PC-9 (cell line): ENCODE results near the gene PLAC9. TPM values are rescaled to one million over a fixed set of nuclear protein-coding genes. Genes with fewer than 3 reads are reported as not detected.

Source experiments
- BruUV-seq: library from RNA; stranded (reverse); fragments of 400-500 nt; replicated peaks from 2 replicates; lab custom pipeline; 2021; lab: Mats Ljungman, UMichigan
- CTCF ChIA-PET: fragments of 300-600 bp; sonication (Branson Sonifier 250); formaldehyde crosslinking; loops from one replicate; lab custom pipeline; 2022; ENCODE audit warnings: antibody characterized with exemption; lab: Charles Lee
- POLR2A ChIA-PET: fragments of 300-600 bp; sonication (Branson Sonifier 250); formaldehyde crosslinking; loops from one replicate; lab custom pipeline; 2022; ENCODE audit warnings: antibody characterized with exemption; ENCODE audit not compliant: unreplicated experiment; lab: Charles Lee
- DNase-seq, 2 experiments: peaks; one replicate each; pipeline versions ENCODE4 v3.0.0 to v3.0.0-alpha.2; 2015 to 2022; ENCODE audit warnings: mixed read lengths in 1 of 2
- H2AFZ ChIP-seq: fragments of 200-600 bp; sonication (generic); 2 replicates; pipeline ENCODE4 v1.8.1; 2017; ENCODE audit warnings: antibody characterized with exemption
- H3F3A ChIP-seq: fragments of 200-600 bp; sonication (generic); 2 replicates; pipeline ENCODE4 v1.8.1; 2017; ENCODE audit warnings: antibody characterized with exemption, mild to moderate bottlenecking, low read depth; ENCODE audit not compliant: insufficient read depth
- H3K27ac ChIP-seq: fragments of 200-600 bp; sonication (generic); 2 replicates; pipeline ENCODE4 v1.6.1; 2016; ENCODE audit warnings: mixed run types
- H3K27me3 ChIP-seq: fragments of 200-600 bp; sonication (generic); 2 replicates; pipeline ENCODE4 v1.6.1; 2016; ENCODE audit warnings: low read depth, mixed run types; ENCODE audit not compliant: insufficient read depth
- H3K36me3 ChIP-seq: fragments of 200-600 bp; sonication (generic); 2 replicates; pipeline ENCODE4 v1.6.1; 2016; ENCODE audit warnings: low read depth, mixed run types
- H3K4me1 ChIP-seq: fragments of 200-600 bp; sonication (generic); replicated peaks from 2 replicates; pipeline ENCODE4 v1.6.1; 2016; ENCODE audit warnings: mixed run types; ENCODE audit not compliant: insufficient read depth
- H3K4me2 ChIP-seq: fragments of 200-600 bp; sonication (generic); 2 replicates; pipeline ENCODE4 v1.6.1; 2017; ENCODE audit warnings: mixed run types
- H3K4me3 ChIP-seq: fragments of 200-600 bp; sonication (generic); 2 replicates; pipeline ENCODE4 v1.6.1; 2016; ENCODE audit warnings: mixed run types
- H3K79me2 ChIP-seq: fragments of 200-600 bp; sonication (generic); 2 replicates; pipeline ENCODE4 v1.6.1; 2017; ENCODE audit warnings: low read depth, mixed run types
- H3K9me2 ChIP-seq: fragments of 200-600 bp; sonication (generic); 2 replicates; pipeline ENCODE4 v1.8.1; 2017; ENCODE audit warnings: mild to moderate bottlenecking; ENCODE audit not compliant: insufficient read depth
- H3K9me3 ChIP-seq: fragments of 200-600 bp; sonication (generic); 2 replicates; pipeline ENCODE4 v1.8.1; 2016; ENCODE audit warnings: low read depth; ENCODE audit not compliant: insufficient read depth
- H4K20me1 ChIP-seq: fragments of 200-600 bp; sonication (generic); 2 replicates; pipeline ENCODE4 v1.8.1; 2017; ENCODE audit not compliant: insufficient read depth
- EZH2 ChIP-seq: fragments of 200-600 bp; sonication (generic); IDR thresholded peaks from 2 replicates; pipeline ENCODE4 v1.8.0; 2017; ENCODE audit warnings: antibody characterized with exemption, low read depth
- intact Hi-C: fragments of 100-400 bp; cut with micrococcal nuclease; formaldehyde crosslinking; loops from one replicate; pipeline ENCODE4 v1.10.0; 2022; ENCODE audit not compliant: unreplicated experiment
- total RNA-seq: library from RNA; stranded (reverse); gene quantifications from 2 replicates; pipeline ENCODE4 v1.2.3, GENCODE V29; 2021
- TF ChIP-seq, protein P1 (sequence below): fragments of 200-600 bp; sonication (generic); conservative IDR thresholded peaks from 2 replicates; pipeline ENCODE4 v1.6.1; 2017; ENCODE audit warnings: mixed run types, antibody characterized with exemption, mild to moderate bottlenecking, moderate library complexity

Gene PLAC9
- total RNA-seq, 1 experiment from 2014 or later: not detected

DNA sequence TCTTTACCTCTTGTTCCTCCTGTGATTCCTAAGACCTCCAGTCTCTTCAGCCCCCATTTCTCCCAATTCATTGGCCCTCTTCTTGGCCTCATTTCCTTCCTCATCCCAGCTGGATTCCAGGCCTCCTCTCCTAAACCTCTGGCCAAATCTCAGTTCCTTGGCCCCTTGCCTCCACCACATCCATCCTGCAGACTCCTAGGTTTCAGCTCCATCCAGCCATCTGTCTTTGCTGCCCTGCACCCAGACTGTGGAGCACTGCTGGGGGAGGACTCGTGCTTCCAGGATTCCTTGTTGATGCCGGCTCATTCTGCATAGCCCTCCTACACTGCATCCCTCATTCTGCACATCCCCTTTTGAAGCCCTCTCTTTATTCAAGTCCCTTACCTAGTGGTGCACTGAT, 6.7 kb downstream of the PLAC9 start:
- Histone ChIP-seq H3F3A (peaks cover 4% of the 10 kb centered on the region; the same call in 1 of the 2 replicates), H4K20me1 (no peaks in the 10 kb centered on the region), H3K9me2 (no peaks in the 10 kb centered on the region), H3K79me2 (no peaks in the 10 kb centered on the region), H2AFZ (no peak overlapping the region), H3K4me2 (no peak overlapping the region), H3K4me1 (peaks cover 5% of the 10 kb centered on the region), H3K9me3 (no peaks in the 10 kb centered on the region), H3K36me3 (no peaks in the 10 kb centered on the region), H3K27me3 (no peaks in the 10 kb centered on the region), H3K4me3 (no peak overlapping the region), H3K27ac (no peak overlapping the region)
- TF ChIP-seq, protein P1, sequence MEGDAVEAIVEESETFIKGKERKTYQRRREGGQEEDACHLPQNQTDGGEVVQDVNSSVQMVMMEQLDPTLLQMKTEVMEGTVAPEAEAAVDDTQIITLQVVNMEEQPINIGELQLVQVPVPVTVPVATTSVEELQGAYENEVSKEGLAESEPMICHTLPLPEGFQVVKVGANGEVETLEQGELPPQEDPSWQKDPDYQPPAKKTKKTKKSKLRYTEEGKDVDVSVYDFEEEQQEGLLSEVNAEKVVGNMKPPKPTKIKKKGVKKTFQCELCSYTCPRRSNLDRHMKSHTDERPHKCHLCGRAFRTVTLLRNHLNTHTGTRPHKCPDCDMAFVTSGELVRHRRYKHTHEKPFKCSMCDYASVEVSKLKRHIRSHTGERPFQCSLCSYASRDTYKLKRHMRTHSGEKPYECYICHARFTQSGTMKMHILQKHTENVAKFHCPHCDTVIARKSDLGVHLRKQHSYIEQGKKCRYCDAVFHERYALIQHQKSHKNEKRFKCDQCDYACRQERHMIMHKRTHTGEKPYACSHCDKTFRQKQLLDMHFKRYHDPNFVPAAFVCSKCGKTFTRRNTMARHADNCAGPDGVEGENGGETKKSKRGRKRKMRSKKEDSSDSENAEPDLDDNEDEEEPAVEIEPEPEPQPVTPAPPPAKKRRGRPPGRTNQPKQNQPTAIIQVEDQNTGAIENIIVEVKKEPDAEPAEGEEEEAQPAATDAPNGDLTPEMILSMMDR: no peak
- TF ChIP-seq EZH2: no peak
- no peak for DNase-seq
- CTCF ChIA-PET: interaction anchor here (0.7 kb wide), 1 partner anchor 600 kb away, joined by 12 read pairs; no protein-coding TSS in a partner anchor
- no TSS peak for BruUV-seq
- intact Hi-C loops: no loop called here
- POLR2A ChIA-PET: no interaction called here

DNA sequence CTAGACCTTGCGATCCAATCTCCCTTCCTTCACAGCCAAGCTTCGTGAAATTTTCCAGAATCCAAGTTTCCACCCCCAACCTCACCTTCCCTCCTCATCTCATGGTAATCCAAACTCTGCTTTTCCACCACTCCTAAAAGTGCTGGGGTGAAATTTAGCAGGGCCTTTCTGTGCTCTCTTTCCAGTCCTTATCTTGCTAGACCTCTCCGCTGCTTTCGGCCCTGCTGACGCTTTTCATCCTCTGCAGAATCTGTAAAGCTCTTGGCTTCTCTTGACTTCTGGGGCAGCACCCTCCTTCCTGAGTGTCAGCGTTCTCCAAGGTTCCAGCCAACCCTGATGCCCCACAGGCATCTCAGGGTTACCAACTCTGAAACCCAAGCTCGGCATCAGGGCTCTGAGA, 7.7 kb downstream of the PLAC9 start:
- CTCF ChIA-PET: interaction anchor here (0.7 kb wide), 1 partner anchor 601 kb away, joined by 12 read pairs; no protein-coding TSS in a partner anchor

DNA sequence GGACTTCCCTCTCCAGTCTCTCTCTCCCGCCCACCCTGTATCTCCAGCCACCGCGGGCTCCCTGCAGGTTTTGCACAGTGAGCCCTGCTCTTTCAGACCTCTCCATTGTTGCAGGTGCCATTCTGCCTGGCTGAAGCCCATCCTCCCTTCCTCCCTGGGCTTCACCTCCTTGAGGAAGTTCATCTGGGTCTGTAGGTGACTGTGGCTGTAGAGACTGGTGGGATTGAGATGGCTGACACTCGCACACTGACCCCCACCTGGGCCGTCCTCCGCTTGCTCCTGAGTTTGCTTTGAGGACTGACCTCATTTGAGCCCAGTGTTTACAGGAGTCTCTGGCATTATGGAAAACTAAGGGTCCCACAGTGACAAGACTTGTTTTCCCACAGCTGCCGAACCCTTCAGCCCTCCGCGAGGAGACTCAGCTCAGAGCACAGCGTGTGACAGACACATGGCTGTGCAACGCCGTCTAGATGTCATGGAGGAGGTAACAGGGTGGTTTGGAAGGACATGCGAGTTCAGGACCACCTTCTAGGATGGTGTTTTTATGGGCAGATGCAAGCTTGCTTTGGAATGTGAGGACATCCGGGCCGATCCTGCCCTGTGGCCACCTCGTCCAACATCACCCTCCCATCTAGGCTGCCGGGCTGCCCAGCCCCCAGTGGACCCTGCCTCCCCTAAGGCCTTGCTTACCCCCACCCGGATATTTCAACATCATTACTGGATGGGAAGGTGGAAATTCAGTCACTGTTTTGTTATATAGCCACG, 9.3 kb downstream of the PLAC9 start:
- Histone ChIP-seq H3F3A (peaks cover 27% of the 10 kb centered on the region), H3K4me3 (no peak overlapping the region), H3K4me1 (peaks cover 23% of the 10 kb centered on the region), H3K27ac (no peak overlapping the region), H3K9me3 (no peaks in the 10 kb centered on the region), H2AFZ (no peak overlapping the region), H4K20me1 (no peaks in the 10 kb centered on the region), H3K27me3 (no peaks in the 10 kb centered on the region), H3K9me2 (no peaks in the 10 kb centered on the region), H3K79me2 (no peaks in the 10 kb centered on the region), H3K36me3 (no peaks in the 10 kb centered on the region), H3K4me2 (no peak overlapping the region)
- intact Hi-C loops: loop anchor here (2.0 to 5.0 kb wide), 3 partner anchors 63 to 605 kb away; partner anchors contain the start of gene TMEM254
- DNase-seq: no peak
- ChIA-PET CTCF (interaction anchor here (0.6 to 2.3 kb wide), 3 partner anchors 81 to 698 kb away, joined by 3 to 29 read pairs (median 3); no protein-coding TSS in a partner anchor), POLR2A (interaction anchor here (0.5 kb wide), 1 partner anchor 14 kb away, joined by 4 read pairs; no protein-coding TSS in a partner anchor)
- no peak for TF ChIP-seq EZH2
- TF ChIP-seq, protein P1: no peak
- no TSS peak for BruUV-seq

More for the DNA sequence above, 7.7 kb downstream of the PLAC9 start:
- Histone ChIP-seq H3K4me3 (no peak overlapping the region), H3F3A (peaks cover 12% of the 10 kb centered on the region; the same call in 1 of the 2 replicates), H3K4me2 (no peak overlapping the region), H3K79me2 (no peaks in the 10 kb centered on the region), H3K27ac (no peak overlapping the region), H3K9me2 (no peaks in the 10 kb centered on the region), H3K9me3 (no peaks in the 10 kb centered on the region), H4K20me1 (no peaks in the 10 kb centered on the region), H3K4me1 (peaks cover 15% of the 10 kb centered on the region), H2AFZ (no peak overlapping the region), H3K36me3 (no peaks in the 10 kb centered on the region), H3K27me3 (no peaks in the 10 kb centered on the region)
- no peak for DNase-seq
- intact Hi-C loops: loop anchor here (5.0 kb wide), 1 partner anchor 93 kb away; no protein-coding TSS in a partner anchor
- POLR2A ChIA-PET: no interaction called here
- BruUV-seq: no TSS peak
- no peak for TF ChIP-seq EZH2
- TF ChIP-seq, protein P1: no peak
